HCT116 (cell line): ENCODE results near the gene TWIST2. TPM values are rescaled to one million over a fixed set of nuclear protein-coding genes. Genes with fewer than 3 reads are reported as not detected.

Source experiments
- ATAC-seq: fragments of 200-7000 bp; cut with Tn5 transposase; 2 replicates; pipeline ENCODE4 v1.9.1; 2020; ENCODE audit warnings: mild to moderate bottlenecking, moderate library complexity
- BruUV-seq: library from RNA; stranded (reverse); fragments of 400-500 nt; replicated peaks from 2 replicates; lab custom pipeline; 2021; lab: Mats Ljungman, UMichigan
- CTCF ChIA-PET: fragments of 300-600 bp; sonication (Branson Sonifier 250); formaldehyde crosslinking; loops from one replicate; lab custom pipeline; 2021; ENCODE audit warnings: antibody characterized with exemption; lab: Charles Lee
- POLR2A ChIA-PET: fragments of 300-600, 350-600 bp; sonication (Branson Sonifier 250); formaldehyde crosslinking; loops from one replicate; lab custom pipeline; 2021; ENCODE audit warnings: antibody characterized with exemption; lab: Charles Lee
- RAD21 ChIA-PET, 2 experiments: fragments of 300-600 bp; sonication (Branson Sonifier 250); formaldehyde crosslinking; loops; one replicate each; lab custom pipeline; 2023; ENCODE audit warnings: low total read pairs in 2 of 2; ENCODE audit not compliant: uncharacterized antibody in 2 of 2, unreplicated experiment in 2 of 2, low non-redundant PET in 1 of 2; lab: Charles Lee
- DNase-seq: peaks from one replicate; pipeline ENCODE4 v3.0.0-alpha.2; 2010; ENCODE audit warnings: low read depth, low spot score
- H2AFZ ChIP-seq: fragments of 200-600 bp; shearing (Covaris generic), sonication (generic); 2 replicates; pipeline ENCODE4 v1.6.1; 2017; ENCODE audit warnings: low read depth, mixed run types, mixed read lengths, antibody characterized with exemption, low read length; ENCODE audit not compliant: poor library complexity, severe bottlenecking
- H3K27ac ChIP-seq: 2 replicates; pipeline ENCODE4 v1.5.1; 2012; ENCODE audit warnings: low read depth, low read length
- H3K27me3 ChIP-seq: fragments of 200-600 bp; sonication (generic); 2 replicates; pipeline ENCODE4 v1.6.1; 2016; ENCODE audit warnings: mixed run types, low read length, mixed read lengths; ENCODE audit not compliant: insufficient read depth
- H3K36me3 ChIP-seq, 2 experiments: fragments of 200-500 bp in 1 of 2; fragments of 200-600 bp in 1 of 2; sonication (Bioruptor generic) in 1 of 2; sonication (generic) in 1 of 2; 2 replicates each; pipeline versions ENCODE4 v1.5.1 to v1.6.1; 2014 to 2016; ENCODE audit warnings: low read length in 2 of 2, inconsistent platforms in 1 of 2, mixed read lengths in 1 of 2, mixed run types in 1 of 2; ENCODE audit not compliant: insufficient read depth in 2 of 2, control insufficient read depth in 1 of 2
- H3K4me1 ChIP-seq, 2 experiments: fragments of 200-600 bp in 1 of 2; sonication (generic) in 1 of 2; 2 replicates each; pipeline versions ENCODE4 v1.5.1 to v1.6.1; 2012 to 2017; ENCODE audit warnings: low read length in 2 of 2, inconsistent platforms in 1 of 2, mild to moderate bottlenecking in 1 of 2, mixed read lengths in 1 of 2, mixed run types in 1 of 2, moderate library complexity in 1 of 2; ENCODE audit not compliant: insufficient read depth in 2 of 2, control insufficient read depth in 1 of 2
- H3K4me2 ChIP-seq: fragments of 200-600 bp; sonication (generic); 2 replicates; pipeline ENCODE4 v1.6.1; 2017; ENCODE audit warnings: mixed run types, low read length, mixed read lengths
- H3K4me3 ChIP-seq, 2 experiments: fragments of 200-600 bp in 1 of 2; sonication (generic) in 1 of 2; replicated peaks in 1 of 2; 2 replicates each; pipeline ENCODE4 v1.5.1; 2011 to 2016; ENCODE audit warnings: low read length in 2 of 2, control low read depth in 1 of 2, low read depth in 1 of 2, mild to moderate bottlenecking in 1 of 2, mixed read lengths in 1 of 2, mixed run types in 1 of 2
- H3K79me2 ChIP-seq: fragments of 200-600 bp; sonication (generic); 2 replicates; pipeline ENCODE4 v1.6.1; 2017; ENCODE audit warnings: mild to moderate bottlenecking, mixed run types, low read length, moderate library complexity, mixed read lengths; ENCODE audit not compliant: insufficient read depth
- H3K9ac ChIP-seq: fragments of 200-600 bp; sonication (generic); 2 replicates; pipeline ENCODE4 v1.6.1; 2016; ENCODE audit warnings: low read length, mixed read lengths
- H3K9me2 ChIP-seq: fragments of 200-600 bp; sonication (generic), shearing (Covaris generic); 2 replicates; pipeline ENCODE4 v1.6.1; 2017; ENCODE audit warnings: mixed run types, mild to moderate bottlenecking, moderate library complexity; ENCODE audit not compliant: insufficient read depth
- H3K9me3 ChIP-seq, 2 experiments: fragments of 200-500 bp in 1 of 2; fragments of 200-600 bp in 1 of 2; sonication (Bioruptor generic) in 1 of 2; sonication (generic) in 1 of 2; 2 replicates each; pipeline ENCODE4 v1.6.1; 2014 to 2017; ENCODE audit warnings: low read length in 2 of 2, mixed read lengths in 2 of 2, inconsistent platforms in 1 of 2, low read depth in 1 of 2, mild to moderate bottlenecking in 1 of 2, mixed run types in 1 of 2, moderate library complexity in 1 of 2; ENCODE audit not compliant: control insufficient read depth in 1 of 2, insufficient read depth in 1 of 2
- H4K20me1 ChIP-seq: fragments of 200-600 bp; sonication (generic), shearing (Covaris generic); 2 replicates; pipeline ENCODE4 v1.6.1; 2017; ENCODE audit warnings: mixed run types, mild to moderate bottlenecking, moderate library complexity; ENCODE audit not compliant: insufficient read depth
- CTCF ChIP-seq, 3 experiments: fragments of 200-600 bp in 1 of 3; sonication (generic) in 1 of 3; IDR thresholded peaks in 2 of 3; conservative IDR thresholded peaks in 1 of 3; 2 replicates each; pipeline ENCODE4 v1.5.1; 2012 to 2017; ENCODE audit warnings: low read depth in 2 of 3, low read length in 2 of 3, antibody characterized with exemption in 1 of 3, borderline replicate concordance in 1 of 3, control low read depth in 1 of 3, mild to moderate bottlenecking in 1 of 3, mixed read lengths in 1 of 3, mixed run types in 1 of 3, moderate library complexity in 1 of 3; ENCODE audit not compliant: insufficient read depth in 1 of 3
- ELF1 ChIP-seq: IDR thresholded peaks from 2 replicates; pipeline ENCODE4 v1.6.1; 2012; ENCODE audit warnings: low read depth, borderline replicate concordance
- EZH2phosphoT487 ChIP-seq: fragments of 200-600 bp; IDR thresholded peaks from 2 replicates; pipeline ENCODE4 v1.6.1; 2018; ENCODE audit warnings: antibody characterized with exemption, borderline replicate concordance
- JUND ChIP-seq: IDR thresholded peaks from 2 replicates; pipeline ENCODE4 v1.6.1; 2012
- POLR2AphosphoS5 ChIP-seq: IDR thresholded peaks from 2 replicates; pipeline ENCODE4 v1.6.1; 2011; ENCODE audit warnings: mild to moderate bottlenecking, low read depth, low read length, moderate library complexity
- RAD21 ChIP-seq: IDR thresholded peaks from 2 replicates; pipeline ENCODE4 v1.6.1; 2012; ENCODE audit warnings: low read depth, mild to moderate bottlenecking
- YY1 ChIP-seq: IDR thresholded peaks from 2 replicates; pipeline ENCODE4 v1.6.1; 2011; ENCODE audit warnings: low read length, low read depth, moderate library complexity, mild to moderate bottlenecking; ENCODE audit not compliant: insufficient replicate concordance; ENCODE audit errors: extremely low read depth
- ZNF274 ChIP-seq: fragments of 200-500 bp; sonication (Bioruptor generic); IDR thresholded peaks from 2 replicates; pipeline ENCODE4 v1.6.1; 2014; ENCODE audit warnings: mild to moderate bottlenecking, low read depth, low read length, inconsistent platforms
- intact Hi-C: fragments of 100-400 bp; cut with micrococcal nuclease; formaldehyde crosslinking; loops from 2 replicates; pipeline ENCODE4 v1.10.0; 2022
- total RNA-seq: library from RNA; stranded (reverse); gene quantifications from one replicate; pipeline ENCODE4 v1.2.1, GENCODE V29; 2021; ENCODE audit not compliant: unreplicated experiment

The TWIST2 gene
- total RNA-seq, 1 experiment from 2014 or later: not detected

- Histone ChIP-seq H3K4me1 (peaks cover 5 to 28% of the 10 kb centered on the region in 2 experiments; a peak in 2 of 4 replicates), H3K27ac (no peak overlapping the region), H3K9me3 (no peaks in the 10 kb centered on the region), H3K4me2 (peak overlapping the region; percentile 21), H3K9me2 (no peaks in the 10 kb centered on the region), H3K36me3 (no peaks in the 10 kb centered on the region), H3K27me3 (no peaks in the 10 kb centered on the region), H3K9ac (no peak overlapping the region), H2AFZ (no peak overlapping the region), H4K20me1 (no peaks in the 10 kb centered on the region), H3K4me3 (no peak overlapping the region), H3K79me2 (no peaks in the 10 kb centered on the region)
- DNase-seq: no peak
- TF ChIP-seq POLR2AphosphoS5: no peak
- no peak for TF ChIP-seq YY1
- TF ChIP-seq JUND: no peak
- no peak for TF ChIP-seq CTCF (IDR thresholded peaks at IDR 0.05 in 2 of 3, conservative IDR thresholded peaks at IDR 0.05 in 1 of 3; ENCODE audit: borderline replicate concordance in 1 of 3, insufficient read depth in 1 of 3, low read depth in 2 of 3, low read length in 2 of 3)
- no peak for TF ChIP-seq RAD21
- no peak for TF ChIP-seq ELF1
- TF ChIP-seq ZNF274: no peak
- no peak for TF ChIP-seq EZH2phosphoT487
- CTCF ChIA-PET: no interaction called here
- RAD21 ChIA-PET: no interaction called here
- intact Hi-C loops: no loop called here
- ATAC-seq: no peak
- POLR2A ChIA-PET: no interaction called here
- no TSS peak for BruUV-seq
Measured at GRCh38 chr2:238910751-238911351, 63.0 kb downstream of the TWIST2 start.
